Measurements from ENCODE around the gene SPAG5. TPM values are rescaled to one million over a fixed set of nuclear protein-coding genes. Genes with fewer than 3 reads are reported as not detected.

Gene SPAG5
- total RNA-seq, 4 donors from 2014 or later, result 0.83 to 1.7 (median 0.97) TPM

GRCh38 chr17:28585851-28586250 is 13.0 kb downstream of the SPAG5 start:
- intact Hi-C loops (cut with DNase I), result no loop called here
- TF ChIP-seq EP300 (IDR thresholded peaks at IDR 0.05) (no peak), POLR2AphosphoS5 (IDR thresholded peaks at IDR 0.05) (no peak), CTCF (IDR thresholded peaks at IDR 0.05) (no peak), POLR2A (IDR thresholded peaks at IDR 0.05; ENCODE audit: low read depth) (no peak)
- WGBS, result 94% methylated on average over 3 of the region's 3 CpGs

GRCh38 chr17:28584434-28584833 is 14.4 kb downstream of the SPAG5 start:
- 100% methylated on average over 2 of the region's 3 CpGs for WGBS
- Histone ChIP-seq H3K4me1 (no peaks in the 10 kb centered on the region), H3K9me3 (no peaks in the 10 kb centered on the region), H3K27me3 (no peaks in the 10 kb centered on the region), H3K4me3 (no peak overlapping the region), H3K36me3 (peaks cover 0 to 28% (median 0%) of the 10 kb centered on the region in 4 donors), H3K27ac (replicated peaks in 1 of 4) (no peak overlapping the region)
- no peak for DNase-seq (ENCODE audit: extremely low spot score)
- intact Hi-C loops (cut with DNase I), result no loop called here
- no peak for TF ChIP-seq POLR2A (IDR thresholded peaks at IDR 0.05; ENCODE audit: low read depth)
- no peak for TF ChIP-seq POLR2AphosphoS5 (IDR thresholded peaks at IDR 0.05)
- no peak for TF ChIP-seq EP300 (IDR thresholded peaks at IDR 0.05)
- TF ChIP-seq CTCF (IDR thresholded peaks at IDR 0.05), result no peak

More at GRCh38 chr17:28585851-28586250, 13.0 kb downstream of the SPAG5 start:
- Histone ChIP-seq H3K4me1 (no peaks in the 10 kb centered on the region), H3K9me3 (no peaks in the 10 kb centered on the region), H3K27me3 (no peaks in the 10 kb centered on the region), H3K36me3 (peaks cover 0 to 24% (median 0%) of the 10 kb centered on the region in 4 donors), H3K27ac (replicated peaks in 1 of 4) (no peak overlapping the region), H3K4me3 (no peak overlapping the region)
- DNase-seq (ENCODE audit: extremely low spot score), result no peak

GRCh38 chr17:28582513-28582912 is 16.3 kb downstream of the SPAG5 start:
- Histone ChIP-seq H3K27me3 (no peaks in the 10 kb centered on the region), H3K4me3 (no peak overlapping the region), H3K9me3 (no peaks in the 10 kb centered on the region), H3K4me1 (peaks cover 0 to 1% (median under 1%) of the 10 kb centered on the region in 4 donors), H3K27ac (replicated peaks in 1 of 4) (no peak overlapping the region), H3K36me3 (peaks cover 0 to 34% (median 0%) of the 10 kb centered on the region in 4 donors)
- intact Hi-C loops (cut with DNase I), result no loop called here
- DNase-seq (ENCODE audit: extremely low spot score), result no peak
- TF ChIP-seq POLR2A (IDR thresholded peaks at IDR 0.05; ENCODE audit: low read depth) (no peak), POLR2AphosphoS5 (IDR thresholded peaks at IDR 0.05) (no peak), CTCF (IDR thresholded peaks at IDR 0.05) (no peak), EP300 (IDR thresholded peaks at IDR 0.05) (no peak)
- WGBS, result 91% methylated on average over 2 of the region's 2 CpGs

- Histone ChIP-seq H3K4me1 (peaks cover 9 to 14% (median 11%) of the 10 kb centered on the region in 4 donors), H3K27ac (replicated peaks in 1 of 4) (no peak overlapping the region), H3K9me3 (no peaks in the 10 kb centered on the region), H3K4me3 (no peak overlapping the region), H3K36me3 (peaks cover 0 to 34% (median 0%) of the 10 kb centered on the region in 4 donors), H3K27me3 (no peaks in the 10 kb centered on the region)
- intact Hi-C loops (cut with DNase I), result no loop called here
- WGBS, result 100% methylated on average over 3 of the region's 3 CpGs
- no peak for DNase-seq (ENCODE audit: extremely low spot score)
- TF ChIP-seq POLR2AphosphoS5 (IDR thresholded peaks at IDR 0.05) (no peak), POLR2A (IDR thresholded peaks at IDR 0.05; ENCODE audit: low read depth) (no peak)
Observed at GRCh38 chr17:28580959-28581358, 17.9 kb downstream of the SPAG5 start.

- Histone ChIP-seq H3K36me3 (peaks cover 0 to 23% (median 0%) of the 10 kb centered on the region in 4 donors), H3K4me3 (no peak overlapping the region), H3K9me3 (no peaks in the 10 kb centered on the region), H3K27me3 (no peaks in the 10 kb centered on the region), H3K27ac (replicated peaks in 1 of 4) (no peak overlapping the region), H3K4me1 (peaks cover 12 to 22% (median 20%) of the 10 kb centered on the region in 4 donors)
- intact Hi-C loops (cut with DNase I), result no loop called here
- no peak for DNase-seq (ENCODE audit: extremely low spot score)
- WGBS, result 95% methylated on average over 4 of the region's 4 CpGs
- TF ChIP-seq CTCF (IDR thresholded peaks at IDR 0.05) (no peak), POLR2A (IDR thresholded peaks at IDR 0.05; ENCODE audit: low read depth) (no peak), EP300 (IDR thresholded peaks at IDR 0.05) (no peak), POLR2AphosphoS5 (IDR thresholded peaks at IDR 0.05) (no peak)
Observed at GRCh38 chr17:28579526-28579925, 19.3 kb downstream of the SPAG5 start.

Measured in esophagus muscularis mucosa (tissue), 4 donors.